ENCODE measurements around the gene ANTXRL.
A peak's percentile ranks its signal among the peaks of the same experiment; 100 is the strongest.
"Not testable (repeated sequence)": the region's sequence is repeated elsewhere in the genome, so short reads cannot be mapped to it uniquely, and the experiment has no call there.

ANTXRL gene

DNA sequence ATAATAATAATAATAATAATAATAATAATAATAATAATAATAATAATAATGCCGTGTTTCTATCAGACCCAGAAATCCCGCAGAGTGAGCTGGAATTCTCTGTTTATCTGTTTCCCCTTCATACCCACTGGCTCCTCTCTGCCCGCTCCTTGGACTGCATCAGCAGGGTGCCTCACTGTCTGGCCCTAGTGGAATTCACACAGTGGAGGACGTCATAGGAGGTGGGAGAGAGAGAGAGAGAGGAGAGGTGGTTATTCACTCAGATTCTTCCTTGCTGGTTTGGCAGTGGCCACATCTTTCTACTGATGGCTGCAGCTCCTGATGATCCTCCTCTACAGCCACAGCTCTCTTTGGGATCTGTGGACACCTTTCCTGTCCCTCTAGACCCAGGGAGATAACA lies 78.7 kb downstream of the ANTXRL start:
- peak; percentile 3 for DNase-seq

DNA sequence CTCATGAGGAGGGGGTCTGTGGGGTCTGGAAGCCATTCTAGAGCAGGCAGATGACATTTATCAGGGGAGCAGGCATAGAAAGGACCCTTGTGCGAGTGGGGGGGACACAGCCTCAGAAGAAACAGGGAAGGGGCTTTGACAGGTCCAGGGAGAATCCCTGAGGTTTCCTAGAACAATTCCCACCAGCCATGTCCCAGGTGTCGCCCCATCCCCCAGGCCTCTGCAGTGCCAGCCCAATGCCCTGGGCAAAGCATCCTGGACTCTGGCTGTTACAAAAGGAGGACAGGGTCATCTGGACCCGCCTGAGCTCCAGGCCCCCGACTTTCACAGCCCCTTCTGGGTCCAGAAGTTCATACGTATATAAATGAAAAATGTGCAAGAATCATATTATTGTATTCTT lies 80.4 kb downstream of the ANTXRL start:
- DNase-seq = not testable (repeated sequence)

DNA sequence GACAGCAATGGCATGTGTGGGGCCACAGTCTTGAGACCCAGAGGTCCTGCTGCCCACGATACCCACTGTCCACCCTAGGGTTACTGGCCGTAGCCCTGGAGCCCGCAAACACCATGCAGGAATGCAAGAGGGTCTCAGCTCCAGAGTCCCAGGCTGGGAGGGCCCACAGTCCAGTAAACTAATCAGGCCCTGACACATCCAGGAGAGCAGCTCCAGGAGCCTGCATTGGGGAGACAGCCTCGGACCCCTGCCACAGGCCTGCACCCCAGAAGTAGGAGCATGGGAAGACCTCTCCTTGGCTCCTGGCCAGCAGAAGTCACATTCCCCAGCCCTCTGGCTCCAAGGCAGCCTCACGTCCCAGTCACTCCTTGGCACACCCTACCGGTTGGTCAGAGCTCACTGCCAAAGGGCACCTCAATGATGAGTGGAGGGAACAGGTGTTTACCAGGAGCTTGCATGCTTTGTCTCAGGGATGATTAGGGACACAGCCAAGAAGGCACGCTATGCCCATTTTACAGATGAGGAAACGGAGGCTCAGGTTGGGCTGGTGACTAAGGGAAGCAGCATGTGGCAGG lies 81.0 kb downstream of the ANTXRL start:
- not testable (repeated sequence) for DNase-seq

DNA sequence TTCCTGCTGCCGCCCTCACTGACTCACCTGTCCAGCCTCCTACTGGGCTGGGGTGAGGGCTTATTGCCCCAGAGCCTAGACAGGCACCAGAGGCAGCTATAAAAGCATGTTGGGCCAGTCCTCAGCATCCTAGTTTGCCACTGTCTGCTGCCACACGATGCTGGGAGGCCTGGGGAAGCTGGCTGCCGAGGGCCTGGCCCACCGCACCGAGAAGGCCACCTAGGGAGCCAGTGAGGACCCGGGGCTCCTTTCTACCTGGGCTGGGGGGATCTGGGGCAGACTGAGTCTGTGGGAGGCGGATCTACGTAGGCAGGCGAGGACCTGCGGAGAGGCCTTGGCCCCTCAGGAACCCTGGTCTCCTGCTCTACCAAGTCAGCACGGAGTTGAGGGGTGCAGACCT lies 82.2 kb downstream of the ANTXRL start:
- not testable (repeated sequence) for DNase-seq

DNA sequence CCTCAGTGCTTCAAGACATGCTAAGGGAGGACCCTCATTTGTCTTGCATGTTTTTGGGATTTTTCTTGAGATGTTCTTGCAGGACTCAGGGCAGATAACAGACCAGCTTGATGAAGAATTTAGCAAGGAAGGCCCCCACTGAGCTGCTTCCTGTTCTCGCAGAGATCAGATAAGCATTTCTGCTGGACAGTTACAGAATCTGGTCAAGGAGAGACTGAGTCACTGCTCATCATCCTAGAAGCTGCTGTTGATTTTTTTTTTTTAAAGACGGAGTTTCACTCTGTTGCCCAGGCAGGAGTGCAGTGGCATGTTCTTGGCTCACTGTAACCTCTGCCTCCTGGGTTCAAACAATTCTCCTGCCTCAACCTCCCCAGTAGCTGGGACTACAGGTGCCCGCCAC lies 87.6 kb downstream of the ANTXRL start:
- DNase-seq = not testable (repeated sequence)

DNA sequence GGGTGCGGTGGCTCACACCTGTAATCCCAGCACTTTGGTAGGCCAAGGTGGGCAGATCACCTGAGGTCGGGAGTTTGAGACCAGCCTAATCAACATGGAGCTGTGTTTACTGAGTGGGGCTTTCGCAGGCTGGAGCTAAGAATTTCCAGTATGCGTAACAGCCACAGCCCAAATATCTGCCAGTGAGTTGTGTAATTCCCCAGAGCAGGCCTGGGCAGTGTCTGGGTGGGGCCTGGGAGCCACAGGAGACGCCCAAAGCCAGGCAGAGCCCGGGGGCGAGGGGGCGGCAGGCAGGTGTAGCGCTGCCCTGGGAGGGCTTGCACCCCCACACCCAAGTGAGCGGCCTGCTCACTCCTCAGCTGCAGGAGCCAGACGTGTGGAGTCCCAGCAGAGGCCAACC lies 88.6 kb downstream of the ANTXRL start, which contains the start of gene ANXA8L1:
TSS of gene ANXA8L1 (plus strand) at position 371 of the 400 bp plus-strand sequence. CDS start 76 bp downstream, outside the sequence.
- DNase-seq = not testable (repeated sequence)

DNA sequence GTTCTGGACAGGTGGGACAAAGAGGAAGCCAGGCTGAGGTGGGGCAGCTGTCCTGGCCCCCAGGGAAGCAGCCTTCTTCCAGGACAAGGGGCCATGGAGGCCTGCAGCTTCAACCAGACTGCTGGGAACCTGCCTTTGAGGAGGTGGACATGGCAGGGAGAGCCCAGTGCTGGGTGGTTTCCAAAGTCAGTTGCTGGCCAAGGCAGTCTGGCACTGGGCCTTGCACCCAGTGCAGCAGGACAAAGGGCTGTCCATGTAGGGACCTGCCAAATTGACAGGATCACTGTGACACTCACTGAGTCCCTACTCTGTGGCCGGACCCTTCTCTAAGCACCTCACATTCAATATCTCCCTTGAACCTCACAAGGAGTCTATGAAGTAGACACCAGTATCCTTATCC lies 90.2 kb downstream of the ANTXRL start:
- DNase-seq = not testable (repeated sequence)

DNA sequence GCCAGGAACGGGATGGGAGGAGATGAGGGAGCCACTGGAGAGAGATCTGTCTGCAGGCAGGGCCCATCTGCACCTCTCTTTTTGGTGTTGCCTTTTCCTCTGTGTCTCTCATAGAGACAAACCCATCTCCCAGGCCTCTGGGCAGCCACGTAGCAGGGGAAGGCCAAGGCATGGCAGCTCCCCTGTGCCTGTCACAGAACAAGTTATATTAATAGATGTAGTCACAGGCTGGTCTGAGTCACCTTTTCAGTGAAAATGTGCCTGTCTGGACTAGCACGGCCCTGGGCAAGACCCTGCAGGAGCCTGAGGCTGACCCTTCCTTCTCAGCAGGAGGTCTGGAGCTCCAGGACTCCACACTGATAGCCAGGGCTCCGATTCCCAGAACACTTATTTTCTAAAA lies 90.9 kb downstream of the ANTXRL start:
- not testable (repeated sequence) for DNase-seq

DNA sequence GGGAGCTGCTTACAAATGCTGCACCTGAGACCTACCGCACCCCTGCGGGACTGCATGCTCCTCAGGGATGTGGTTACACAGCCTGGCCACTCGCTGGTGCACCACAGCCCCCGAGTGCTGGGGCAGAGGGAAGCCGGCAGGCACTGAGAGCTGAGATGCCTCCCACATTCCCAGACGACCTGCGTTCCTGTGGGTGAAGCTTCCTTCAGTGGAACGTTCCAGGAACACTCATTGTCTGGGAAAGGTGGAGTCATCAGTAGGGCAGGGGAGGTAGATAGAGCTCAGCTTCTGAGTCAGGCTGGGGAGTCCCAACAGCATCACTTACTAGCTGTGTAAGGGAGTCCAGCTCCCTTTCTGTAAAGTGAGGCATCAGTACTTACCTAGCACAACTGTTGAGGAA lies 91.3 kb downstream of the ANTXRL start:
- DNase-seq = not testable (repeated sequence)

DNA sequence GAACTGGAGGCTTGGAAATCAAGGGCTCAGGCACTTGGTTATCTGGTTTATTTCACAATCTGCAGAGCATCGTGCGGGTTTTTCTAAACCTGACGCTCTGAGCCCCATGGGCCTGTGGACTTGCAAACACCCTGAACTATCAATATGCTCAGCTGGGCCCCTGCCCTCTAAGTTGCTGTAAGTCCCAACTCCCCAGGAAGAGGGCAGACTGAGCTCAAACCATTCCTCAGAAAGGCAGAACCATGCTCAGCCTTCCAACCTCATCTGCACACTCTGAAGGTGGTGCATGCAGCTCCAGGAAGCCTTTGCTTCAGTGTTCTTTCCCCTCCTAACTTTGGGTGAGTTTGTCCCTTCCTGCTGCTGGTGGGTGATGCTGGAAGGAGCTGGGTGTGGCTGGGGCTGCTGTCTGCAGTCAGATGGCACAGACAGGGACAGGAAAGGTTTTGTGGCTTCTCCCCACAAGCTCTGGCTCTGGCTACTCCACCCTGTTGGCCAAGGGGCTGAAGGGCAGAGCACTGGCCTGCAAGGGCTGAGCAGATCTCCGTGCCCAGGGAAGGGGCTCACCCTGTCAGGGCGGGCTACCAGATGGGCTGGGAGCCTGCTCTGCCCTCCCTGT lies 92.5 kb downstream of the ANTXRL start:
- DNase-seq = not testable (repeated sequence)

All from fibroblast of skin of back (primary cell).